Hematopoietic multipotent progenitor cell (in vitro differentiated cells): Measurements from ENCODE around the gene LACRT. TPM values are rescaled to one million over a fixed set of nuclear protein-coding genes. Genes with fewer than 3 reads are reported as not detected.
A peak's percentile ranks its signal among the peaks of the same experiment; 100 is the strongest.
"Not testable (repeated sequence)": the region's sequence is repeated elsewhere in the genome, so short reads cannot be mapped to it uniquely, and the experiment has no call there.

ENCODE experiments used
- DNase-seq, 3 donors: peaks; one replicate each; pipeline ENCODE4 v3.0.0-alpha.2; 2011 to 2015; ENCODE audit warnings: low read depth in 2 of 3, low spot score in 2 of 3
- total RNA-seq: library from RNA; depleted of rRNA; stranded (reverse); fragments of >200 nt; gene quantifications from one replicate; pipeline ENCODE4 v1.2.3, GENCODE V29; 2012

The LACRT gene
- total RNA-seq, 1 donor = not detected

DNA sequence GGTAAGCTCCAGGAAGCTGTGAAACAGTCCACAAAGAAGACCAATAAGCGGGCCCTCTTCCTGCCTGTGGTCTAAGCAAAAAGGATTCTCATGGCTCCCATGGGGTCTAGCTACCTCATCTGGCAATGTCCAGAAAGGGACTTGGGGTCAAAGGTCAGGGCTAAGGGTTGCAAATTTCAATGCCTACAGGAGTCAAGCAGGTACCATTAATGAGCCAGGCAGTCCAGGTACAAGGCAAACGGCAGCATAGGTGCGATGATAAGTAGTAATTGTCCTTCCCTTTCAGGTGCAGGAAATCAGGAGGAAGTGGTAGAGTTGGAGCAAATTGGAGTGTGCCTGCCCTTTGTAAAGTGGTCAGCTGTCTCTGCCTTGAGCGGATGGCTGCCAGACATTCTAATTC, 6.4 kb upstream of the LACRT start:
- DNase-seq = no peak

GRCh38 chr12:54639112-54639511, 4.4 kb upstream of the LACRT start:
- not testable (repeated sequence) for DNase-seq

GRCh38 chr12:54631988-54632728, 2.5 kb downstream of the LACRT start:
- DNase-seq = peak in 1 of 3 donors; percentile 17

GRCh38 chr12:54631551-54631950, 3.1 kb downstream of the LACRT start:
- no peak for DNase-seq

- DNase-seq = no peak
These were observed 4.8 kb downstream of the LACRT start for GRCh38 chr12:54629925-54630324.

- DNase-seq = no peak
These were observed 6.4 kb downstream of the LACRT start for GRCh38 chr12:54628186-54628846.

GRCh38 chr12:54627304-54627703, 7.4 kb downstream of the LACRT start:
- DNase-seq = no peak

DNA sequence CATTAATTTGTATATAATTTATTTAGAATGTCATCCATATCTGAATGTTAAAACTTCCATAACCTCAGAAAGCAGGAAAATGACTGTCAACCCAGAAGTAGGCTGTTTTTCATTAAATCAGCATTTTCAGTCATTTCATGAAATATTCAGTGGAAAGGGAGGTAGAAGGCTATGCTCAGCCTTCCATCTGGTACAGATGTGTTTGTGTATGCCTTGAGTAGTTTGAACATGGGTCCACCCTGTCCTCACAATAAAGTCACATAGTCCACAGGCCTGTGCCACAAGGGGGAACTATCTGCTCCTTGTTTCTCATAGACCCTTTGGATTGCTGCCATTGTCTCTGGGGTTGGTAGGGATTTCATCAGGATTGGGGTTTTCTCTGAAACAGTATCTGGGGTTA, 9.1 kb downstream of the LACRT start:
- no peak for DNase-seq

- DNase-seq = no peak
These were observed 10.1 kb downstream of the LACRT start for GRCh38 chr12:54624315-54625279.

DNA sequence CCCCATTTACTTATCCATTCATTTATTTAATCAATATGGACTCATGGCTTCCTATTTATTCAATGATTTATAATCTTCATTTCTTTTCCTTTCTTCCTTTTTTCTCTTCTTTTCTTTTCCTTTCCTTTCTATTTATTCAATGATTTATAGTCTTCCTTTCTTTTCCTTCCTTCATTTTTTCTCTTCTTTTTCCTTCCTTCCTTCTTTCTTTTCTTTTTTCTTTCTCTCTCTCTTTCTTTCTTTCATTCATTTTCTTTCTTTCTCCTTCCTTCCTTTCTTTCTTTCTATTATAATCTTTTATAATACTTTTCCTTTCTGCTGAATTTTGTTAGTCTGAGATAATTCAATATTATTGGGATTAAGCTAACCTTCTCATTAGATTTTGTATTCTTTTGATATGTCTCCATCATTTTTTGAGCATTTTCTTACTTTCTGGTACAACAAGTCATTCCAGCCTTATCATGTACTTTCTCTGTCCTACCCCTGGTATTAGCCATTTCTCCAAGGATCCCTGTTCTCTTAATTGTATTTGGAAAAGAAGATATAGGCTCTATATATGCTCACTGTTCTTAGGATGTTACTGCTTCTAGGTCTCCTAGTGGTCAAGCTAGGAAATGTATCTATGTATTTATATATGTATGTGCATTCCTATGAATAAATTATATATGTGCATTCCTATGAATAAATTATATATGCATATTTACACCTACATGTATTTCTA, 12.1 kb downstream of the LACRT start:
- peak in 1 of 3 donors; percentile 36 for DNase-seq

- peak in 2 of 3 donors; percentile 39 to 92 for DNase-seq
These were observed 17.6 kb downstream of the LACRT start for GRCh38 chr12:54616933-54617680.

DNA sequence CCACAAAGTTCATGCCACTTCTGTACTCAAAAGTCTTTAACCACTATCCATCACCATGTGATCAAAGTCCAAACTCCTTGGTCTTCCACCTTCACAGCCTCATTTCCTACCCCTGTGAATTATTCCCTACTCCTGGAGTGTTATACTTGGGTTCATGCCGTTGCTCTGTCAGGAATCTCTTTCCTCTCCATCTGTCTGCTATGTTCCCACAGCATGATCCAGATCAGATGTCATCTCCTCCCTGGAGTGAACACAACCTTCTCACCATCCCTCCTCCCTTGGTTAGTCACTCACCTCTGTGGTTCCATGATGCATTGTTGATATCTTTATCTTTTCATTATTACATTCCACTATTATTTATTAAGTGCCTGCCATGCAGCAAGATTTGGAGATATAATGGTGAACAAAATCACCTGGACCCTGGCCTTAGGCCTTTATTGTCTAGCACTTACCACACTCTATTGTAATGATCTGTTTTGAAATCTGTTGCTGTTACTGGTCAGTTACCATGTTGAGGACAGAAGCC, 22.4 kb downstream of the LACRT start:
- no peak for DNase-seq

- DNase-seq = no peak
These were observed 23.0 kb downstream of the LACRT start for GRCh38 chr12:54611715-54612149.

DNA sequence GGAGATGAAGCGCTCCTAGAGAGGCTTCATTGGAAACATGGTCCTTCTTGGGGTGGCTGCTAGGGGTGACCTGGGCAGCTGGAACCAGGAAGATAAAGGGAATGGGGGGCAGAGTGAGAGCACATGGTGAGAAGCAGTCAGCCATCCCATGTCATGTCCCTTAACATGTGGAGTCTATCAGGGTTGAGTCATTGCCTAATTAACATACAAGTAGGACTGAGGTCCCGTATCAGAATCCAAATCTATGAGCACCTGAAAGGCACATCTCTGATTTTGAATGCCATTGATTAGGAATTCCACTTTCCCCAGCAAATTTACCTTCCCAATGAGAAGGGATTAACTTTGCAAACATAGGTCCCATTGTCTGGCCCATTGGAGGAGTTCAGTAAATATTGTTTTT, 25.9 kb downstream of the LACRT start:
- DNase-seq = no peak

DNA sequence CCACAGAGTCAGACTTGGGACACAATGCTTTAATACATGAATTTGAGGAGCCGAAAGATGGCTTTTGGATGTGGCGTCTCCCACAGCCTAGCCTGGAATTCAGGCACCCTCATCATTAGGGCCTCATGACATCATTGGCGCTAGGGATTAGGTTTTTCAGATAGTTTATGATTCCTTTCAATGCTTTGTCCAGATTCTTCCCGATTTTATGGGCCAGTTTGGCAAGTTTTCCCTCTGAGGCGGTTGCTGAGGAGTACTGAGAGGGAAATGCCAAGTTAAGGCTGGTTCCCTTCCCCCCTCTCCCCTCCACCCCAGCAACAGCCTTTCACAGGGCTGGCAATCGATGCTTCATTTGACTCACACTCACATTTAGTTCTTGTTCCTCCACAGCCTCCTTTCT, 26.5 kb downstream of the LACRT start:
- no peak for DNase-seq

GRCh38 chr12:54606556-54606955, 28.1 kb downstream of the LACRT start:
- no peak for DNase-seq

GRCh38 chr12:54605138-54605970, 29.3 kb downstream of the LACRT start:
- no peak for DNase-seq

DNA sequence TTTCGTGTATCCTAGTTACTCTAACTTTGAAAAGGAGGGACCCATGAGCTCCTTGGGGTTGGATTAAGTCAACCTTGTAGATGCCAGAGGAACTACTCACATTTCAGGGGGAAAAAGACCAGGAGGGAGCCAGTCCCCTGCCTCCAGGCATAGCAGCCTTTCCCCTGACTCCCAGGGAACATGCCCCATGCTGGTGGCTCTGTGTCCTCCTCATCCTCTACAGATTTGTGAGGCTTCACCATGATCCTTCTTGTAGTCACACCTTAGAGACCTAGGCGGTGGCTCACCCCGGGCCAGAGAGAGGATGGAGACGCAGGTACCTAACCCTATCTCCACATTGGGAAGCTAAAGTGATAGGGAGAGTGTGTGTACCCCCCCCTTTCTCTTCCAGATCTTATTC, 30.3 kb downstream of the LACRT start:
- no peak for DNase-seq

DNA sequence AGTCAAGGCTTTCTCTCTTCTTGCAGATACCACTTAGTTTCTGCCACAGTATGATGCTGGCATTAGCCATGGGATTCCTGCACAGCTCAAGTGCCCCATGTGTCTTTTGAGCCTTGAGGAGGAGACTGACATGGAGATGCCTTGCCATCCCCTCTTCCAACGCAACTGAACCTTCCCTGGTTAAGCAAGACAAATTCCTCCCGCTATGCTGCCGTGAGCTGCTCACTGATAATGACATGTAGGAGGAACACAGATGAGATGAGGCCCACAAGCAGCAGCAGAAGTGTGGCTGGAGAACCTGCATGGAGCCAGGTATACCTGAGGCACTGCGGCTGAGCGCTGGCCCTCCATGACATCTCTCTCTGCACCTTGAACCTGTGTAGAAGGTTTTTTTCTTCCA, 30.8 kb downstream of the LACRT start:
- no peak for DNase-seq
